NCI-H1930 (cell line): ENCODE data around the gene CALCOCO2.
"Not testable (repeated sequence)": the region's sequence is repeated elsewhere in the genome, so short reads cannot be mapped to it uniquely, and the experiment has no call there.

Experiments
- DNase-seq, 2 experiments: peaks; one replicate each; lab custom pipeline; 2025; lab: John Stamatoyannopoulos, UW

CALCOCO2 gene

DNA sequence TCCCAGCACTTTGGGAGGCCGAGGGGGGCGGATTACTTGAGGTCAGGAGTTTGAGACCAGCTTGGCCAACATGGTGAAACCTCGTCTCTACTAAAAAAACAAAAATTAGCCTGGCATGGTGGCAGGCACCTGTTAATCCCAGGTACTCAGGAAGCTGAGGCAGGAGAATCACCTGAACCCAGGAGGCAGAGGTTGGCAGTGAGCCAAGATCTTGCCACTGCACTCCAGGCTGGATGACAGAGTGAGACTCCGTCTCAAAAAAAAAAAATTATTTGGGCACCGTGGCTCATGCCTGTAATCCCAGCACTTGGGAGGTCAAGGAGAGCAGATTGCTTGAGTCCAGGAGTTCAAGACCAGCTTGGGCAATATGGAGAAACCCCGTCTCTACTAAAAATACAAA is 9.9 kb upstream of the CALCOCO2 start:
- not testable (repeated sequence) for DNase-seq

DNA sequence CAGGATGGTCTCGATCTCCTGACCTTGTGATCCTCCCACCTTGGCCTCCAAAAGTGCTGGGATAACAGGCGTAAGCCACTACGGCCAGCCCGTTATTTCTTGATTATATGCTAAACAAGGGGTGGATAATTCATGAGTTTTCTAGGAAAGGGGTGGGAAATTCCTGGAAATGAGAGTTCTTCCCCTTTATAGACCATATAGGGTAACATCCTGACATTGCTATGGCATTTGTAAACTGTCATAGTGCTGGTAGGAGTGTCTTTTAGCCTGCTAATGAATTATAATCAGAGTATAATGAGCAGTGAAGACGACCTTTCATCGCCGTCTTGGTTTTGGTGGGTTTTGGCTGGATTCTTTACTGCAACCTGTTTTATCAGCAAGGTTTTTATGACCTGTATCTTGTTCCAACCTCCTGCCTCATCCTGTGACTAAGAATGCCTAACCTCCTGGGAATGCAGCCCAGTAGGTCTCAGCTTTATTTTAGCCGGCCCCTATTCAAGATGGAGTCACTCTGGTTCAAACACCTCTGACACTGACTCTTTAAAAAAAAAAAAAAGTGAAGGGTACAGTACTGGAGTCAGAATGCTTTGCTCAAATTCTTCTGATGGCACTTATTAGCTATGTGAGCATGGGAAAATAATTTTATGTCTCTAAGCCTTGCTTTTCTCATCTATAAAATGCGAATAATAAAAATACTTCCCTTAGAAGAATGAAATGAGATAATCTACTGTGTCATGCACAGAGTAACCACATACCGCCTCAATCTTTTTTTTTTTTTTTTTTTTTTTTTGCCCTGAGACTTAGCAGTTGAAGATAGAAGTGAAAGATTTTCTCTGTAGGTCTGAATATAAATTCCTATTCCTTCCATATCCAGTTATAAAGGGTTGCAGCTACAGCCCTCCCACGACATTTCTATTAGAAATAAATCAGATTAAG is 5.1 kb upstream of the CALCOCO2 start:
- no peak for DNase-seq

DNA sequence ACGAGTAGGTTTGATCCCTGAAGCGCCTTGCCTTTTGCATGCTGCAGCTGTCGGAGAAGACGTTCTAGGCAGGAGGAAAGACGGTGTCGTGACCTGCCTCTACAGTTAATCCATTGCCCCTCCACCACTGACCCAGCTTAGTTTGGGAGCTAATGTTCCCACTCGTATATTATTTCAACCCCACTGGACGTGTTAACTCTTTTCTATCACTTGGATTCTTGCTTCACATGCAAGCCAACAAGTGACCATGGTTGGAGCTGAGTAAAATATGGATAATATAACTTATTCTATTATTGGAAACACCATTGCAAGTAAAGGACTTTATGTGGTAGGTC is 681 bp downstream of the CALCOCO2 start:
- no peak for DNase-seq

DNA sequence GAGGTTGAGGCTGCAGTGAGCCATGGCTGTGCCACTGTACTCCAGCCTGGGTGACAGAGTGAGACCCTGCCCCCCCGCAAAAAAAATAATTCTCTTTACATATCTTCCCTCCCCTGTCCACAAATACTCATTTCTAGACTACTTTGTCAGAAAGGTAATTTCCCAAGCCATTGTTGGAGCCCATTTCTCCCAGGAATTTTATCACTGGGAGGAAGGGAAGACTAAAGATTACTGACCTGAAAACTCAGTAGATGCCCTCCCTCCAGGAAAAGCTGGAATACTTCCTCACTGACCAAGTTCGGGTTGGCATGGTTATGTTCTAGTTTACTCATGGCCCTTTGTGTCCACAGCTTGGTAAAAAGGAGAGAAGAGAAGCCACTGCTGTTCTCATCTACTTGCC is 4.1 kb downstream of the CALCOCO2 start:
- DNase-seq = no peak

DNA sequence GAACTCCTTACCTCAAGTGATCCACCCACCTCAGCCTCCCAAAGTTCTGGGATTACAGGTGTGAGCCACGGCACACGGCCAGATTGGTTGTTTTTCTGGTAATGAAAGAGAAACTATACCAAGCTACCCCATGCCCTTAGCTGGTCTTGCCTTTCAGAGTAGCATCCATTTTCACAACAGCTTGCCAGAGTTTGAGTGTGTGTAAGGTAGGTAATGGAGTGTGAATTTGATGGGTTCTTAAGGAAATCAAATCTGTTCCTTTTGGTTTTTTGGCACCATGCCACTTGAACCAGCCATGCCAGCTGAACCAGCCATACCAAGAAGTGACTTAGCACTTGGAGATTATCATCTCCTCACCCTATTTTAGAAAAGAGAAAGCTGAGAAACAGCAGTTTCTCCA is 5.1 kb downstream of the CALCOCO2 start:
- no peak for DNase-seq

GRCh38 chr17:48837458-48837857 is 6.6 kb downstream of the CALCOCO2 start:
- DNase-seq = not testable (repeated sequence)

- DNase-seq = no peak
These were observed 9.6 kb downstream of the CALCOCO2 start for GRCh38 chr17:48840441-48840840.

DNA sequence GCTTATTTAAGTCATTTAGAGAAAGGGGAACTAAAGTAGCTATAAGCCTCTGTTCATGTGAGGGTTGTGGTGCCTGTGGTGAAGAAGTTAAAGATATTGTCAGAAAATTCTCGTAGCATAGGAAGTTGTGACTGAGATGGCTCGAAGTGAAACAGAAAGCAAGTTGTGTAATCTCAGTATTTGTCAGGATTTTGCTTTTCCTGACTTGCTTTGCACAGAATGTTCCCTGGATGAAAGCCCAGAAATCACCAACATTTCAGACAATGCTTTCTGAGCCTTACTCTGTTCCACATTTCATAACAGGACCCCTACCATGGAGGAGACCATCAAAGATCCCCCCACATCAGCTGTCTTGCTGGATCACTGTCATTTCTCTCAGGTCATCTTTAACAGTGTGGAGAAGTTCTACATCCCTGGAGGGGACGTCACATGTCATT is 10.6 kb downstream of the CALCOCO2 start:
- DNase-seq = no peak

GRCh38 chr17:48842746-48843145 is 11.9 kb downstream of the CALCOCO2 start:
- no peak for DNase-seq

DNA sequence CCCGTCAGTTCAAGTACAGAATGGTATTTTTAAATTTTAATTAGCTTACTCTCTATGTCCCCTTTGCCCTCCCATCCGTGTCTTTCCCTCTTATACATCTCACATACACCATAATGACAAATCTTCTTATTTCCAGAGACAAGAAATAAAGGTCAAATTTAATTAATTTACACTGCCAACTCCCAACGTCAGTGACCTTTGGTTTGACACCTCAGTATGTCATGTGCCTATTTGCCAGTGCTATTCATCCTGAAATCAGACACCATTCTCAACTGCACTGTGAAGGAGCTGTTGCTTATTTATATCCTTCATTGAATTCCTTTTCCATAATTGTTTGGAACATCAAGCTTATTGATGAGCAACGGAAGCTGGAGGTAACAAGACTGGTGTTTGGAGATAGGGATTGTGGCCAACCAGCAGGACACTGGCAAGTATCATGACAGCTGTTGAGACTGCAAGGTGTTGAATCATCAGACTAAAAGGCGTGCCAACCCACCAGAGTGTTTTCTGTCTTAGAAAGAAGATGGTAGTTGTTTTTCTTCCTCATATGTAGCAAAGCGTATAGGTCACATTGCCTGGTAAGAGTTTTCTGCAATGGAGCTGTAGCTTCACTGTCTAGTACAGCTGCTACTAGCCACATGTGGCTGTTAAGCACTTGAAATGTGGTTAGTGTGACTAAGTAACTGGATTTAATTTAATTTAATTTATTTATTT is 12.5 kb downstream of the CALCOCO2 start:
- DNase-seq = no peak

GRCh38 chr17:48850792-48851323 is 20.0 kb downstream of the CALCOCO2 start:
- no peak for DNase-seq

DNA sequence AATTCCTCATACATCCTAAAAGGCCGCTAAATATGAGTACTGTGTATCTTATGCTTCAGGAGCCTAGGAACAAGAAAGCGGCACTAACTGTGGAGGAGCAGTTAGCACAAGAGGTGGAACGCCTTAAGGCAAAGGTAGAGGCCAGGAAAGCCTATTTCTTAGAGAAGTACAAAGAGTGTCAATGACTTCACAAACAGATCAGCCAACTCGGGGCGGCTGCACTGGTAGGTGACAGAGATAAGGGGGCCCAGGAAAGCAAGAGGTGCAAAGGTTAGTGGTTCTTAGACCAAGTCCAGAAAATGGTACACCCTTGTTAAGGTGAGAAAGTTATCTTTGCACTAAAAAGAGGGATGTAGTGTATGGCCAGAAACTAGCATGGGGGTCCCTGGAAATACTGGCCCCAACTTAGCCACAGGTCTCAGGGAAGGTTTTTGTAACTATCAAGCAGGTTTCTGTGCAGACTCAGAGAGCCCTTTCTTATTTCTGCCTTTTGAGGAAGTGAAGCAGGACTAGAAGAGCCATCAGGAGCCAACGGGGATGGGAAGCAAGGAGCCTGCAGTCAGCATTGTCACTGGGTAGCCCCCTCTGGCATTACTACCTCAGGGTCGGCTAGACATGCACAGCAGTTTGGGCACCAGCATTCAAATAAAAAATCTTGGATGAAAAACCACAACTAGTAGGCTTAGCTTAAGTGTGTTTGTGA is 24.1 kb downstream of the CALCOCO2 start:
- DNase-seq = no peak

- DNase-seq = no peak
These were observed 25.4 kb downstream of the CALCOCO2 start for GRCh38 chr17:48856122-48856821.

- DNase-seq = no peak
These were observed 29.2 kb downstream of the CALCOCO2 start for GRCh38 chr17:48860034-48860433.

DNA sequence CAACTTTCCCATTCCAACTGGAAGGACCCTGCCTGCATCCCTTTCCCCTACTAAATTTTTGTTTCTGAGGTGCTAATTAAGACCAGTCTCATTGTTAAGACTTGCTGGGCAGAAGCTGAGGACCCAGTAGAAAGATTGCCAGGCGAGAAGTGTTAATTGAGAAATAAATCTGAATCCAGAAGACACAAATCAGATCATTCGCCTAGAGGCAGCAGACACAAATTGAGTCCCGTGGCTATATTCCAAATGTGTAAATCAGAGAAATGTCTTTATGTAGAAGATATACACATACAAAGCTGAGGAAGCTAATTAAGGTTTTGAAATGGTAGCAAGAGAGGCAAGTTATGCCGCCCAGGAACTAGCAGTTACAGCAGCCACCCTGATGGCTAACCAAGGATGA is 29.6 kb downstream of the CALCOCO2 start:
- no peak for DNase-seq

GRCh38 chr17:48868916-48869500 is 38.2 kb downstream of the CALCOCO2 start:
- DNase-seq = no peak

DNA sequence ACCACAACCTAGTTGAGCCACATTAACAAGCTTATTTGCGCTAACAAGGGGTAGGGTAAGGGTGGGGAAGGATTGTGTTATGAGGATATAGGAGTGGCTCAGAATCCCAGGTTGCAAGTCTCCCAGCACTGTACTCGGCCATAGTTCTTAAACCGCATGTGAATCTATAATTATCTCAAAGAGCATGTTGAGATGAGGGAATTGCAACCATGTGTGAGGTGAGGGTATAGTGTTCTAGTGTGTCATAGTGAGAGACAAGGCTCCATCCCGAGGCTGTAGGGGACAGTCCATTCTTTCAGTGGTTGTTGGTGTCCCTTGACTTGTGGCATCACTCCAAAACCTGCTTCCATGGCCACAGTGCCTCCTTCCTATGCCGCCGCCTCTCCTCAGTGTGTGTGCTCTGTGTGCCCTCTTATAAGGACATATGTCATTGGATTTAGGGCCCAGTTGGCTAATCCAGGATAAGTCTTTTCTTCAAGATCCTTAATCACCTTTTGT is 39.0 kb downstream of the CALCOCO2 start:
- no peak for DNase-seq

DNA sequence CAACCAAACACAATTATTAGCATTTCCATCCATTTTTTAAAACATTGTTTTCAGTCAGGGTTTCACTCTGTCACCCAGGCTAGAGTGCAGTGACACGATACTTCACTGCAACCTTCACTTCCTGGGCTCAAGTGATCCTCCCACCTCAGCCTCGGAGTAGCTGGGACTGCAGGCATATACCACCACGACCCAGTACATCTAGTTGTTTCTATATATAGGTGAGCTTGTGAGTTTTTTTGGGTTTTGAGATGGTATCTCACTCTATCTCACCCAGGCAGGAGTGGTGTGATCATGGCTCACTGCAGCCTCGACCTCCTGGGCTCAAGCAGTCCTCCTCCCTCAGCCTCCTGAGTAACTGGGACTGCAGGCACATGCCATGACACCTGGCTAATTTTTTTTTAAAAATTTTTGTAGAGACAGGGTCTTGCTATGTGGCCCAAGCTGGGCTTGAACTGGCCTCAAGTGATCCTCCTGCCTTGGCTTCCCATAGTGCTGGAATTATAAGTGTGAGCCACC is 40.3 kb downstream of the CALCOCO2 start:
- DNase-seq = no peak

DNA sequence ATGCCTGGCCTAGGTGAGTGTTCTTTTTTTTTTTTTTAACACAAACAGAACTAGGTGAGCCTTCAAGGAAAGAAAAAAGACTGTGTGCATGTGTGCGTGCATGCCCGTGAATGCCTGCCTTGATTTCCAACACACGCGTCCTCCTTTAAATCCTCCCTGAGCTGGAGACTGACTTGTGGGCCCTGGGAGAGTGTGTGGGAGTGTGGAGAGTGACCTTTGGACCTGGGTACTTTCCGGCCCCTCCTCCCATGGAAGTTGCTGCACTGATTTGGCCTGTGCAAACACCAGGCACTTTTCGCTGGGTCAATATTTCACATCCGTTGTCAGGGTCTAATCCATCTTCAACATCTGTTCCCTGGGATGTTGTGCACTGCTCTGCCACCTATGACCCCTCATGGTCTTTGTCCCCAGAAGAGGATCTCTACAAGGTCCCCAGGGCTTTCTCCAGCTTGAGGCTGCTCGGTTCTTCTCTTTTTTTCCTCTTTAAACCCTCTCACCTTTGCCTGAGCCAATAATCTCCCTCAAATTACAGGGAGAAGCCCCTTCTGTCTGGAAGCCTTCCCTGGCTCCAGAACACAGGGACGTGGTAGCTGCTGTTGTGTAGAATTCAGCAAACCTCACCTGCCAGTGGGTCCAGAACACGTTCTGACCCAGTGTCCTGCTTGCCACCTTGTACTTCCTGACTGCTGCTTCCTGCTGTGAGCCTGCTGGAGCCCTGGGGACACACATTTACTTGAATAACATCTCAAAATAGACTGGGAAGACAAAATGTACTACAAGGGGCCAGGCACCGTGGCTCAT is 40.9 kb downstream of the CALCOCO2 start:
- DNase-seq = no peak

DNA sequence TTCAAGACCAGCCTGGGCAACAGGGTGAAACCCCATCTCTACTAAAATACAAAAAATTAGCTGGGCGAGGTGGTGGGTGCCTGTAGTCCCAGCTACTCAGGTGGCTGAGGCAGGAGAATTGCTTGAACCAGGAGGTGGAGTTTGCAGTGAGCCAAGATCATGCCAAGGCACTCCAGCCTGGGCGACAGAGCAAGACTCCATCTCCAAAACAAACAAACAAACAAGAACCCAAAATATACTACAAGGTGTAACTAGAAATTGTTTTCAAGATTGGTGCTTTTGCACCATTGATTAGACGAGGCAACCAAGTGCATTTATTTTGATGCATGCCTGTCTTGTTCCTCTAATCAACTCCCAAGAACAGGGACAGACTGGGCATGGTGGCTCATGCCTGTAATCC is 41.6 kb downstream of the CALCOCO2 start:
- not testable (repeated sequence) for DNase-seq
